ENCODE results near the gene IL4R. TPM values are rescaled to one million over a fixed set of nuclear protein-coding genes. Genes with fewer than 3 reads are reported as not detected.

Gene IL4R
- total and polyA plus RNA-seq, 2 of the 13 experiments (the other 11 are each of a cell fraction or from before 2014, with no cell fraction given) = 15.9 to 49.6 TPM

- TF ChIP-seq FOXP1 (IDR thresholded peaks at IDR 0.05) (no peak), FOXP1 (CRISPR knock-in tag; IDR thresholded peaks at IDR 0.05) (no peak)
These were observed 75.6 kb downstream of the IL4R start (continued) for GRCh38 chr16:27389272-27389961.

GRCh38 chr16:27390151-27390550 lies 76.4 kb downstream of the IL4R start:
- DNase-seq (ENCODE audit: low spot score) (no peak), FAIRE-seq (no peak), ATAC-seq (no peak)
- H3K4me3 ChIP-seq (replicated peaks in 1 of 3; ENCODE audit: insufficient read depth in 1 of 3, low read depth in 2 of 3, low read length in 3 of 3) = no peak overlapping the region
- no peak overlapping the region for H2AFZ ChIP-seq (ENCODE audit: low read length)
- no peaks in the 10 kb centered on the region for H3K79me2 ChIP-seq (ENCODE audit: insufficient read depth, low read length)
- CTCF ChIA-PET (ENCODE audit: low intra/inter-chr PET ratio, low total read pairs) = no interaction called here
- H3K9me3 ChIP-seq (ENCODE audit: low read length) = no peaks in the 10 kb centered on the region
- no peak overlapping the region for H3K9ac ChIP-seq (ENCODE audit: insufficient read depth, low read depth, low read length)
- no peaks in the 10 kb centered on the region for H4K20me1 ChIP-seq (ENCODE audit: insufficient read depth, low read length)
- BruUV-seq (replicated peaks) = no TSS peak
- intact Hi-C loops (cut with micrococcal nuclease; ENCODE audit: unreplicated experiment) (no loop called here), in situ Hi-C loops (cut with HindIII; ENCODE audit: extremely low pct_ligation_motif_present, low pct_unique_long_range_greater_than_20kb) (no loop called here)
- no peak overlapping the region for H3K4me2 ChIP-seq (ENCODE audit: low read depth, low read length)
- no peak overlapping the region for H3K27ac ChIP-seq (ENCODE audit: extremely low read length, insufficient read depth, low read length)
- H3K36me3 ChIP-seq (replicated peaks in 1 of 2; ENCODE audit: control insufficient read depth in 1 of 2, insufficient read depth in 2 of 2, low read length in 2 of 2) = no peaks in the 10 kb centered on the region
- peaks cover 0 to 20% of the 10 kb centered on the region in 2 experiments; a peak in 2 of 5 replicates for H3K27me3 ChIP-seq (ENCODE audit: control insufficient read depth in 1 of 2, insufficient read depth in 2 of 2, low read length in 2 of 2)
- TF ChIP-seq DDIT3 (CRISPR knock-in tag; IDR thresholded peaks at IDR 0.05) = no peak
- TF ChIP-seq SETDB1 (CRISPR knock-in tag; IDR thresholded peaks at IDR 0.05; ENCODE audit: borderline replicate concordance) = no peak
- no peak for TF ChIP-seq ZNF879 (CRISPR knock-in tag; IDR thresholded peaks at IDR 0.05)
- no peak for TF ChIP-seq RBAK (CRISPR knock-in tag; IDR thresholded peaks at IDR 0.05)
- no peak for TF ChIP-seq ZNF136 (CRISPR knock-in tag; IDR thresholded peaks at IDR 0.05; ENCODE audit: low read depth)
- no peak for TF ChIP-seq ZNF841 (CRISPR knock-in tag; IDR thresholded peaks at IDR 0.05; ENCODE audit: borderline replicate concordance)
- no peak for TF ChIP-seq ZNF274 (CRISPR knock-in tag; IDR thresholded peaks at IDR 0.05)
- TF ChIP-seq ZNF354B (CRISPR knock-in tag; IDR thresholded peaks at IDR 0.05) = no peak
- TF ChIP-seq KDM1A (CRISPR knock-in tag; IDR thresholded peaks at IDR 0.05) = no peak
- no peak for TF ChIP-seq ZZZ3 (CRISPR knock-in tag; IDR thresholded peaks at IDR 0.05; ENCODE audit: borderline replicate concordance)
- H3K4me1 ChIP-seq (ENCODE audit: insufficient read depth, low read length) = no peaks in the 10 kb centered on the region
- POLR2A ChIA-PET = no interaction called here

Measured in HepG2 (cell line).